GM23248 (cell line): ENCODE results near the gene MED8. TPM values are rescaled to one million over a fixed set of nuclear protein-coding genes. Genes with fewer than 3 reads are reported as not detected.

Source experiments
- DNase-seq: peaks from one replicate; pipeline ENCODE4 v3.0.0-alpha.2; 2015
- H2AFZ ChIP-seq: fragments of 200-600 bp; sonication (generic); 2 replicates; pipeline ENCODE4 v1.6.1; 2016; ENCODE audit warnings: antibody characterized with exemption
- H3F3A ChIP-seq: fragments of 200-600 bp; sonication (generic); 2 replicates; pipeline ENCODE4 v1.6.1; 2016; ENCODE audit warnings: mild to moderate bottlenecking, antibody characterized with exemption, mixed run types; ENCODE audit not compliant: insufficient read depth
- H3K27ac ChIP-seq: fragments of 200-600 bp; sonication (generic); 2 replicates; pipeline ENCODE4 v1.5.1; 2016; ENCODE audit warnings: mild to moderate bottlenecking
- H3K27me3 ChIP-seq: fragments of 200-600 bp; sonication (generic); replicated peaks from 2 replicates; pipeline ENCODE4 v1.6.1; 2016; ENCODE audit warnings: mild to moderate bottlenecking; ENCODE audit not compliant: insufficient read depth
- H3K36me3 ChIP-seq: fragments of 200-600 bp; sonication (generic); 2 replicates; pipeline ENCODE4 v1.6.1; 2016; ENCODE audit warnings: low read depth, mild to moderate bottlenecking
- H3K4me1 ChIP-seq: fragments of 200-600 bp; sonication (generic); 2 replicates; pipeline ENCODE4 v1.6.1; 2016; ENCODE audit warnings: mild to moderate bottlenecking; ENCODE audit not compliant: insufficient read depth
- H3K4me2 ChIP-seq: fragments of 200-600 bp; sonication (generic); one replicate; pipeline ENCODE4 v1.6.1; 2016; ENCODE audit warnings: mild to moderate bottlenecking; ENCODE audit not compliant: unreplicated experiment
- H3K4me3 ChIP-seq: fragments of 200-600 bp; sonication (generic); 2 replicates; pipeline ENCODE4 v1.5.1; 2016; ENCODE audit warnings: mild to moderate bottlenecking
- H3K79me2 ChIP-seq: fragments of 200-600 bp; sonication (generic); 2 replicates; pipeline ENCODE4 v1.6.1; 2016; ENCODE audit warnings: mild to moderate bottlenecking; ENCODE audit not compliant: insufficient read depth
- H3K9ac ChIP-seq: fragments of 200-600 bp; sonication (generic); 2 replicates; pipeline ENCODE4 v1.6.1; 2016; ENCODE audit warnings: mild to moderate bottlenecking
- H3K9me2 ChIP-seq: fragments of 200-600 bp; sonication (generic); 2 replicates; pipeline ENCODE4 v1.6.1; 2016; ENCODE audit warnings: mixed run types, mild to moderate bottlenecking, moderate library complexity; ENCODE audit not compliant: insufficient read depth
- H3K9me3 ChIP-seq: fragments of 200-600 bp; sonication (generic); one replicate; pipeline ENCODE4 v1.6.1; 2017; ENCODE audit warnings: low read depth
- H4K20me1 ChIP-seq: fragments of 200-600 bp; sonication (generic); 2 replicates; pipeline ENCODE4 v1.6.0; 2016; ENCODE audit not compliant: insufficient read depth
- EZH2 ChIP-seq: fragments of 200-600 bp; sonication (generic); IDR thresholded peaks from 2 replicates; pipeline ENCODE4 v1.6.1; 2018; ENCODE audit warnings: antibody characterized with exemption, mild to moderate bottlenecking; ENCODE audit not compliant: insufficient read depth, poor library complexity, severe bottlenecking
- EZH2phosphoT487 ChIP-seq: fragments of 200-600 bp; sonication (generic); IDR thresholded peaks from 2 replicates; pipeline ENCODE4 v1.6.1; 2018; ENCODE audit warnings: antibody characterized with exemption, moderate library complexity, mild to moderate bottlenecking, low read depth; ENCODE audit not compliant: insufficient read depth
- WGBS, 2 experiments: methylation state at CpG; one replicate each; pipeline ENCODE4 v1.1.6; 2015 to 2017; ENCODE audit warnings: low lambda C conversion rate in 2 of 2, low coverage in 1 of 2; ENCODE audit errors: missing lambda C conversion rate in 2 of 2; 5-methylcytosine and 5-hydroxymethylcytosine counted together
- in situ Hi-C: fragments of 300-500 bp; cut with MboI; formaldehyde crosslinking; loops from 2 replicates; pipeline ENCODE4 v1.15.0; 2020
- polyA plus RNA-seq: library from polyadenylated mRNA; unstranded; fragments of >200 nt; fragmentation: Nextera tagmentation; extraction: Ambion mirVana; gene quantifications from 2 replicates; pipeline ENCODE4 v1.2.1, GENCODE V29; 2016
- total RNA-seq: library from RNA; depleted of rRNA; stranded (reverse); fragments of >200 nt; shearing (Covaris generic); gene quantifications from 2 replicates; pipeline ENCODE4 v1.2.3, GENCODE V29; 2014; rRNA removed

MED8 gene, protein sequence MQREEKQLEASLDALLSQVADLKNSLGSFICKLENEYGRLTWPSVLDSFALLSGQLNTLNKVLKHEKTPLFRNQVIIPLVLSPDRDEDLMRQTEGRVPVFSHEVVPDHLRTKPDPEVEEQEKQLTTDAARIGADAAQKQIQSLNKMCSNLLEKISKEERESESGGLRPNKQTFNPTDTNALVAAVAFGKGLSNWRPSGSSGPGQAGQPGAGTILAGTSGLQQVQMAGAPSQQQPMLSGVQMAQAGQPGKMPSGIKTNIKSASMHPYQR
- total RNA-seq (51.1 and 53.5 TPM in 2 replicates), polyA plus RNA-seq (78.3 and 80.6 TPM in 2 replicates)

DNA sequence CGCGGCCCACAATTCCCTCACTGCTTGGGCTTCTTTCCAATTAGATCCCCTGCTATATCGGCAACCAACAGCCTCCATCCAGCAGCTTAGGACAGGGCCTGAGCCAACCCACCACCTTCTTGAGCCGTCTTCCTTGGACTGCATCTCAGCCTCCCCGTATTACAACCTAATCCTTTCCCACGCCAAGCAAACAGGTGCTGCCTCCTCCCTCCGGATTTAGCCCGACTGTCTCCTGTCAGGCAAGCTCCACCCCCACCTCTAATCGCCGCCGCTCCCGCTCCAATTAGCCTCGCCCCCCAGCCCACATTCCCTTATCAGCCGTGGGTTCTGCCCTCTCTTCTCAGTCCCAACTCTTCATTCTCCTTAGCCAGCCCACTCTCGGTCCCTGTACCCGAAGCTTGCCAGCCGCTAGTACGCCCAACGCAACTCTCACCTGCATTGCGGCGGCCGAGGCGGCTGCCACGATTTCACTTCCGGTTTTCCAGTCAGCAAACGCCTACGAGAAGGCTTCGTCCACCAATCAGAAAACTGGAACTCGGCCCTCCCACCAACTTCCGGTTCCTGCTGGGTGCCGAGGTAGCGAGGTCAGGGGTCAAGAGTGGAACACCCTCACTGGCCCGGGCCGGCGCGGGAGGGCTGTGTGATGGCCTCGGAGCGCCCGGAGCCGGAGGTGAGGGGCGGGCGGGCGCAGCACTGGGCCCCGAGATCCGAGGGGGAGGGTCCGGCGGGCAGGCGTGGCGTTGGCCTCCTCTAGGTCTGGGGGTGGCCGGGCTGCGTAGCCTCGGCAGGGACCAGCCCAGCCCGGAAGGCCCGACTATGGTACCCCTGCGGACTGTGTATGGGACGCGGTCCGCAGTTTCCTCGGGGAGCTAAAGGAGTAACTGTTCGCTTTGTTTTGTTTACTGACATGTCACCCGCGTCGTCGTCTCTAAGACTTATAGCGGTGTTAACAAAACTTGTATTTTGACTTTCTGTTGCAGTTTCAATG, at the start of gene MED8, which contains the start of gene SZT2:
Gene MED8 (minus strand): TSS at position 475 of the 988 bp plus-strand sequence. CDS start 36 bp downstream, at position 439.
Gene SZT2 (plus strand): TSS at position 574 of the 988 bp plus-strand sequence. CDS start 70 bp downstream, at position 644.
- Histone ChIP-seq H3K79me2 (peaks cover 90% of the 10 kb centered on the region), H2AFZ (peak within 1 kb of the TSS; percentile 81), H3K9me2 (no peaks in the 10 kb centered on the region), H3K9me3 (no peaks in the 10 kb centered on the region), H3K4me3 (peak within 1 kb of the TSS; percentile 98), H3K9ac (peak within 1 kb of the TSS; percentile 98), H3K4me2 (peak within 1 kb of the TSS; percentile 97), H3K36me3 (peaks cover 33% of the 10 kb centered on the region), H3K27me3 (no peaks in the 10 kb centered on the region), H3K4me1 (peaks cover 26% of the 10 kb centered on the region), H3F3A (no peaks in the 10 kb centered on the region; the same call in 1 of the 2 replicates), H4K20me1 (no peaks in the 10 kb centered on the region), H3K27ac (peak within 1 kb of the TSS; percentile 87)
- 1% methylated on average over 46 to 58 of the region's 65 CpGs for WGBS, 2 experiments
- peak; percentile 94 for DNase-seq
- no peak for TF ChIP-seq EZH2phosphoT487
- no peak for TF ChIP-seq EZH2
- in situ Hi-C loops: no loop called here

DNA sequence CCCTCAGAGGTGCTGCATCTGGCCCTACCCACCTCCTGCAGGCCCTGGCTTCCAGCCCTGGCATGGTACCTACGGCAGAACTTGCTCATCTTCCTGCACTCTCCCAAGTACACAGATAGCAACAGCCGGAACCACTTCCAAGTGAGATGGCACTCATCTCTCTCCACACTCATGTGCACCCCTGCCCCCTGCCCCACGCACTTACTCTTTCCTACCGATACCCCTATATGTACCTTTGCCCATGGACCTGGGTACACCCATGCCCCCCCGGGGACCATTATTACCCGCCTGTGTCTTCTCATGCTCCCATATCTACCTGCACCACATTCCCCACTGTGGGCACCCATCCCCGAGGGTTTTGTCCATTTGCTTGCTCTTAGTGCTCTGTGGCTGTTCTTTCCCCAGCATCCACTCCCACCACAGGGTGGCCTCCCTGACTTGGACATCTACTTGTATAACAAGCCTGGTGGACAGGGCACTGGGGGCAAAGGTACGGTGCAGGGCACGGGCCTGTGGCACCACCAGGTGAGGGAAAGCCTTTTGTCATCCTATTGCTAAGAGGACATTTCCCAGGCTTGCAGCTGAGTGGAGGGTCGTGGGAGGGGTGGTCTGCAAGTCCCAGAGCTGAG, 49.5 kb upstream of the MED8 start:
- peaks cover 13% of the 10 kb centered on the region; the same call in 1 of the 2 replicates for H3K36me3 ChIP-seq

DNA sequence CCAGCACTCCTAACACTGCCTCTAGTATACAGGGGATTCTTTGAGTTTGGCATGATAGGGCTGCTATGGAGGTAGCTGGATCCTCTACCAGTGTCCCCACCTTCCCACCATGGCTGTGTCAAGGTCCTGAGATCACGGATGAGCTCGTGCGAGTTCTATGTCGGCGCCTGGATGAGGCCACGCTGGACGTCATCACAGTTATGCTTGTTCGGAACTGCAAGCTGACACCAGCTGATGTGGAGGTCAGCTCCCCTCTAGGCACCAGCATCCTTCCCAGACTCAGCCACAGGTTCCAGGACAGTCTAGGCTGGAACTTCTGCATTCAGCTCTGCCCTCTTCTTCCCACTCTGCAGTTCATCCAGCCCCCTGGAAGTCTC, 49.0 kb upstream of the MED8 start:
- WGBS, 2 experiments: 93 to 97% methylated on average over 8 of the region's 8 CpGs
- Histone ChIP-seq H3K27ac (no peak overlapping the region), H2AFZ (no peak overlapping the region), H3F3A (peaks cover 9% of the 10 kb centered on the region; the same call in 1 of the 2 replicates), H3K9me2 (no peaks in the 10 kb centered on the region), H3K4me1 (no peaks in the 10 kb centered on the region), H3K27me3 (no peaks in the 10 kb centered on the region), H3K4me3 (no peak overlapping the region), H3K9ac (no peak overlapping the region), H3K79me2 (no peaks in the 10 kb centered on the region), H3K9me3 (no peaks in the 10 kb centered on the region), H4K20me1 (no peaks in the 10 kb centered on the region), H3K4me2 (no peak overlapping the region), H3K36me3 (peaks cover 8% of the 10 kb centered on the region; the same call in 1 of the 2 replicates)
- no peak for DNase-seq
- TF ChIP-seq EZH2: no peak
- no peak for TF ChIP-seq EZH2phosphoT487
- in situ Hi-C loops: no loop called here

More for the DNA sequence above, 49.5 kb upstream of the MED8 start:
- H3K9ac ChIP-seq: no peak overlapping the region
- no peaks in the 10 kb centered on the region for H3K27me3 ChIP-seq
- no peaks in the 10 kb centered on the region for H3K9me3 ChIP-seq
- H4K20me1 ChIP-seq: no peaks in the 10 kb centered on the region
- no peak overlapping the region for H3K4me3 ChIP-seq
- H3K27ac ChIP-seq: no peak overlapping the region
- in situ Hi-C loops: no loop called here
- no peak for DNase-seq
- TF ChIP-seq EZH2 (no peak), EZH2phosphoT487 (no peak)
- H3K4me2 ChIP-seq: no peak overlapping the region
- H3K79me2 ChIP-seq: no peaks in the 10 kb centered on the region
- H3K4me1 ChIP-seq: no peaks in the 10 kb centered on the region
- no peaks in the 10 kb centered on the region for H3K9me2 ChIP-seq
- H2AFZ ChIP-seq: no peak overlapping the region
- 88 to 92% methylated on average over 10 of the region's 10 CpGs for WGBS, 2 experiments
- H3F3A ChIP-seq: peaks cover 9% of the 10 kb centered on the region; the same call in 1 of the 2 replicates

DNA sequence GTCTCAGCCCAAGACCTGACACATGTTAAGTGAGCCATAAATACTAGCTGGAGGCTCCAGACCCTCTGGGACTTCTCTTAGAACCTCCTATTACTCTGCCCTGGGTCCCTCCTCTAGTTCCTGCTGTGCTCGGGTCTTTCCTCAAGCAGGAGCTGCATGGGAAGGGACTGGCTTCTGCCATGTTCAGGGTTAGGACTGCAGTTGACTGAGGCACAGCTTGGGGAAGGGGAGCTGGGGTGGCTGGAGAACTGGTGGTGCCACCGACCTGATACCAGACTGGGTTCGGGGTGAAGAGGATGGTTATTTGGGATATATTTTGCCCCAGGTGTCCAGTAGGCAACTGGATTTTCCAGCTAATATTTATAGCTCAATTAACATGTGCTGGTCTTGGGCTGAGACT, 48.4 kb upstream of the MED8 start:
- Histone ChIP-seq H3F3A (peaks cover 9% of the 10 kb centered on the region; the same call in 1 of the 2 replicates), H3K36me3 (peaks cover 3% of the 10 kb centered on the region; the same call in 1 of the 2 replicates), H3K79me2 (no peaks in the 10 kb centered on the region), H3K27me3 (no peaks in the 10 kb centered on the region), H3K9ac (no peak overlapping the region), H3K4me1 (no peaks in the 10 kb centered on the region), H3K27ac (no peak overlapping the region), H3K4me3 (no peak overlapping the region), H2AFZ (no peak overlapping the region), H3K9me2 (no peaks in the 10 kb centered on the region), H4K20me1 (no peaks in the 10 kb centered on the region), H3K9me3 (no peaks in the 10 kb centered on the region), H3K4me2 (no peak overlapping the region)
- DNase-seq: no peak
- no peak for TF ChIP-seq EZH2phosphoT487
- TF ChIP-seq EZH2: no peak
- in situ Hi-C loops: no loop called here
- WGBS, 2 experiments: 73 to 74% methylated on average over 3 of the region's 3 CpGs
